ENCODE measurements around the gene MAST3.

GRCh38 chr19:18070181-18070580 is 27.4 kb upstream of the MAST3 start:
- TF ChIP-seq CTCF (IDR thresholded peaks at IDR 0.05; ENCODE audit: low read depth, low read length, missing input control) = no peak
- no peak for TF ChIP-seq TAF1 (conservative IDR thresholded peaks at IDR 0.05)
- no peak for TF ChIP-seq RXRA (IDR thresholded peaks at IDR 0.05)

All from liver (tissue), 3 donors.